ENCODE measurements around the gene LSM14B.
"Not testable (repeated sequence)": the region's sequence is repeated elsewhere in the genome, so short reads cannot be mapped to it uniquely, and the experiment has no call there.

LSM14B gene

GRCh38 chr20:62143081-62143956, 21.0 kb downstream of the LSM14B start, which contains the start of the genes PSMA7 and SS18L1:
TSS of gene PSMA7 (minus strand) at chr20:62143394. CDS start at chr20:62143303, 91 bp downstream.
TSS of gene SS18L1 (plus strand) at chr20:62143769. CDS start at chr20:62143821, 52 bp downstream.
- TF ChIP-seq CTCF (IDR thresholded peaks at IDR 0.05) (no peak), ZFX (IDR thresholded peaks at IDR 0.05; ENCODE audit: borderline replicate concordance) (no peak)
- peak within 1 kb of the TSS; percentile 89 for H3K27ac ChIP-seq

GRCh38 chr20:62143957-62144825, 21.9 kb downstream of the LSM14B start:
- TF ChIP-seq ZFX (IDR thresholded peaks at IDR 0.05; ENCODE audit: borderline replicate concordance) (no peak), CTCF (IDR thresholded peaks at IDR 0.05) (no peak)
- peak overlapping the region; percentile 89 for H3K27ac ChIP-seq

GRCh38 chr20:62145688-62146018, 23.4 kb downstream of the LSM14B start:
- no peak overlapping the region for H3K27ac ChIP-seq
- TF ChIP-seq CTCF (IDR thresholded peaks at IDR 0.05) (no peak), ZFX (IDR thresholded peaks at IDR 0.05; ENCODE audit: borderline replicate concordance) (no peak)

GRCh38 chr20:62146019-62146755, 23.9 kb downstream of the LSM14B start:
- no peak overlapping the region for H3K27ac ChIP-seq
- no peak for TF ChIP-seq CTCF (IDR thresholded peaks at IDR 0.05)

- no peak overlapping the region for H3K27ac ChIP-seq
- TF ChIP-seq CTCF (IDR thresholded peaks at IDR 0.05) (no peak), ZFX (IDR thresholded peaks at IDR 0.05; ENCODE audit: borderline replicate concordance) (no peak)
These were observed 24.9 kb downstream of the LSM14B start for GRCh38 chr20:62147125-62147524.

- TF ChIP-seq ZFX (IDR thresholded peaks at IDR 0.05; ENCODE audit: borderline replicate concordance): no peak
- TF ChIP-seq CTCF (IDR thresholded peaks at IDR 0.05): no peak
- H3K27ac ChIP-seq: no peak overlapping the region
These were observed 25.3 kb downstream of the LSM14B start for GRCh38 chr20:62147528-62147927.

GRCh38 chr20:62148383-62148782, 26.1 kb downstream of the LSM14B start:
- not testable (repeated sequence) for H3K27ac ChIP-seq
